ENCODE measurements around the gene CANT1. TPM values are rescaled to one million over a fixed set of nuclear protein-coding genes. Genes with fewer than 3 reads are reported as not detected.

CANT1 gene
- total and polyA plus RNA-seq, 12 donors = 10.3 to 78.3 (median 40.4) TPM

GRCh38 chr17:78951967-78952551 lies 57.5 kb downstream of the CANT1 start:
- Histone ChIP-seq H3K27me3 (no peaks in the 10 kb centered on the region), H3K27ac (peak overlapping the region in 1 of 5 donors; percentile 36), H3K4me3 (no peak overlapping the region), H3K36me3 (replicated peaks in 1 of 2) (no peaks in the 10 kb centered on the region), H3K9me3 (replicated peaks in 1 of 3) (peaks cover 0 to 16% (median 0%) of the 10 kb centered on the region in 3 donors), H3K4me1 (replicated peaks in 1 of 2) (peaks cover 9 to 10% of the 10 kb centered on the region in 2 donors)
- intact Hi-C loops (cut with DNase I) = no loop called here
- DNase-seq = no peak
- 58 to 77% (median 70%) methylated on average over 6 to 12 of the region's 12 CpGs for WGBS, 4 donors
- TF ChIP-seq CTCF (IDR thresholded peaks at IDR 0.05) (no peak), POLR2A (IDR thresholded peaks at IDR 0.05) (no peak)

GRCh38 chr17:78950870-78951269 lies 58.7 kb downstream of the CANT1 start:
- no peak overlapping the region for H3K27ac ChIP-seq
- no peaks in the 10 kb centered on the region for H3K36me3 ChIP-seq (replicated peaks in 1 of 2)
- H3K4me1 ChIP-seq (replicated peaks in 1 of 2) = peaks cover 15% of the 10 kb centered on the region in 2 donors
- peaks cover 0 to 16% (median 0%) of the 10 kb centered on the region in 3 donors for H3K9me3 ChIP-seq (replicated peaks in 1 of 3)
- no peaks in the 10 kb centered on the region for H3K27me3 ChIP-seq
- H3K4me3 ChIP-seq = no peak overlapping the region
- no peak for DNase-seq
- TF ChIP-seq POLR2A (IDR thresholded peaks at IDR 0.05) = no peak
- no peak for TF ChIP-seq CTCF (IDR thresholded peaks at IDR 0.05)
- 88 to 100% (median 90%) methylated on average over 2 of the region's 2 CpGs for WGBS, 4 donors
- intact Hi-C loops (cut with DNase I) = no loop called here

GRCh38 chr17:78947235-78948149 lies 62.1 kb downstream of the CANT1 start:
- WGBS, 4 donors = 35 to 42% (median 40%) methylated on average over 12 to 18 of the region's 18 CpGs
- no peak for TF ChIP-seq POLR2A (IDR thresholded peaks at IDR 0.05)
- TF ChIP-seq CTCF (IDR thresholded peaks at IDR 0.05) = no peak
- peak overlapping the region; percentile 34 to 89 (median 80) for H3K27ac ChIP-seq

GRCh38 chr17:78946631-78947030 lies 62.9 kb downstream of the CANT1 start:
- no peaks in the 10 kb centered on the region for H3K27me3 ChIP-seq
- intact Hi-C loops (cut with DNase I) = no loop called here
- 83 to 88% (median 87%) methylated on average over 7 to 8 of the region's 8 CpGs for WGBS, 4 donors
- no peak for TF ChIP-seq CTCF (IDR thresholded peaks at IDR 0.05)
- TF ChIP-seq POLR2A (IDR thresholded peaks at IDR 0.05) = no peak
- peaks cover 15% of the 10 kb centered on the region in 2 donors for H3K4me1 ChIP-seq (replicated peaks in 1 of 2)
- H3K9me3 ChIP-seq (replicated peaks in 1 of 3) = peaks cover 0 to 16% (median 0%) of the 10 kb centered on the region in 3 donors
- no peak overlapping the region for H3K4me3 ChIP-seq
- DNase-seq = no peak
- H3K27ac ChIP-seq = peak overlapping the region in 4 of 5 donors; percentile 34 to 89 (median 80)
- H3K36me3 ChIP-seq (replicated peaks in 1 of 2) = no peaks in the 10 kb centered on the region

More at GRCh38 chr17:78947235-78948149, 62.1 kb downstream of the CANT1 start:
- H3K4me1 ChIP-seq (replicated peaks in 1 of 2) = peaks cover 15% of the 10 kb centered on the region in 2 donors
- H3K36me3 ChIP-seq (replicated peaks in 1 of 2) = no peaks in the 10 kb centered on the region
- no peak overlapping the region for H3K4me3 ChIP-seq
- no peaks in the 10 kb centered on the region for H3K27me3 ChIP-seq
- peaks cover 0 to 16% (median 0%) of the 10 kb centered on the region in 3 donors for H3K9me3 ChIP-seq (replicated peaks in 1 of 3)
- DNase-seq = peak; percentile 56 to 92 (median 81)
- intact Hi-C loops (cut with DNase I) = no loop called here
